ENCODE measurements around the gene CBX1. TPM values are rescaled to one million over a fixed set of nuclear protein-coding genes. Genes with fewer than 3 reads are reported as not detected.

Gene CBX1
- total and polyA plus RNA-seq, 2 of the 13 experiments (the other 11 are each of a cell fraction or from before 2014, with no cell fraction given), result 17.8 to 108 TPM

DNA sequence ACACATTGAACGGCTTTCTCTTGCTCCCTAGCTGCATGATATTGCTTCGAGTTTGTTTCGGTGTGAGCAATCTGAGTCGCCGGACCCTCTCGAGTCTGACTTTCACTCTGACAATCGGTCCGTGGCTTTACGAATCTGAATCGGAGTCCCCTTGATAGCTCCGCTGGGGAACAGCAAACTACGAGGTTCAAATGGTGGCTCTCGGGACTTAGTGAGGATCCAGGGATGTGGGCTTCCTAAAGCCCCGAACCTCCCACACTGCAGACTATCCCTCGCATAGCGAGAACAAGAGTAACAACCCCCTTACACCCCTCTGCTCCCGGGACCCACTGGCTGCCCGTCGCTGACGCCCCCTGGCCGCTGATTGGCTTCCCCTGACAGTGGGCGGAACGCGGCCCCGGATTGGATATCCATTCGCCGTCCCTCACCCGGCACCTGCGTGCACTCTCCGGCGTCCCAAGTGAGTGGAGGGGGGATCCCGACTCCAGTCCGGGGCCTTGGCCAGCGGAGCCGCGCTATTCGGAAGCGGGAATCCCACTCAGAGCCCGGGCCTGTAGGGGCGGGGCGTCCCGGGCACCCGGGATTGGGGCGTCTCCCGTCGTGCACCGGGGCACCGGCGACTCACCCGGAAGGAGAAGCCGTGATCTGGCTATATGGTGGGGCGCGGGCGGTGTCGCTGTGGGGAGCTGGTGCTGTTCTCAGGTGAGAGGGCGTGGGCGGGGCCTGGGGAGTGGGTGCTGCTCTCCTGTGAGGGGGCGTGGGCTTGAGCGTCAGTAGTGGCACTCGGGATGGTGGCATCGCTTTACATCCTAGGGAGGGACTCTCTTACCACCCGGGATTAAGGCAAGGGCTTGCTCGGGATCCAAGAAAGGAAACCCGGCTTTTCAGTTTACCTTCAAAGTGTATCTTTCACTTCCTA lies 6.1 kb upstream of the CBX1 start, which contains the start of gene SNX11 (continued):
- TF ChIP-seq POLR2A (IDR thresholded peaks at IDR 0.05; ENCODE audit: insufficient read depth in 1 of 2, low read depth in 2 of 2, low read length in 2 of 2) (peak; percentile 85 to 94), HNRNPH1 (optimal IDR thresholded peaks at IDR 0.05; ENCODE audit: low read depth, low read length) (no peak), CHCHD3 (CRISPR knock-in tag; IDR thresholded peaks at IDR 0.05) (peak; percentile 92), ZNF350 (CRISPR knock-in tag; IDR thresholded peaks at IDR 0.05; ENCODE audit: borderline replicate concordance, low read depth) (peak; percentile 92; the same call in 1 of the 2 replicates), FOSL1 (CRISPR knock-in tag; IDR thresholded peaks at IDR 0.05; ENCODE audit: borderline replicate concordance) (no peak), MTF1 (CRISPR knock-in tag; IDR thresholded peaks at IDR 0.05) (no peak), ZNF782 (CRISPR knock-in tag; IDR thresholded peaks at IDR 0.05; ENCODE audit: borderline replicate concordance) (no peak; the same call in 1 of the 2 replicates), ONECUT2 (CRISPR knock-in tag; IDR thresholded peaks at IDR 0.05) (no peak), KAT7 (CRISPR knock-in tag; IDR thresholded peaks at IDR 0.05; ENCODE audit: borderline replicate concordance) (peak; percentile 75; the same call in 1 of the 2 replicates), ZNF30 (CRISPR knock-in tag; IDR thresholded peaks at IDR 0.05) (no peak), TBX2 (CRISPR knock-in tag; IDR thresholded peaks at IDR 0.05; ENCODE audit: borderline replicate concordance) (peak; percentile 100), ZNF883 (CRISPR knock-in tag; IDR thresholded peaks at IDR 0.05; ENCODE audit: not compliant biosample characterization) (peak; percentile 49), MBNL3 (CRISPR knock-in tag; conservative IDR thresholded peaks at IDR 0.05) (no peak), ZNF337 (CRISPR knock-in tag; IDR thresholded peaks at IDR 0.05; ENCODE audit: borderline replicate concordance, low read depth) (no peak)
- TF ChIP-seq, protein P1, sequence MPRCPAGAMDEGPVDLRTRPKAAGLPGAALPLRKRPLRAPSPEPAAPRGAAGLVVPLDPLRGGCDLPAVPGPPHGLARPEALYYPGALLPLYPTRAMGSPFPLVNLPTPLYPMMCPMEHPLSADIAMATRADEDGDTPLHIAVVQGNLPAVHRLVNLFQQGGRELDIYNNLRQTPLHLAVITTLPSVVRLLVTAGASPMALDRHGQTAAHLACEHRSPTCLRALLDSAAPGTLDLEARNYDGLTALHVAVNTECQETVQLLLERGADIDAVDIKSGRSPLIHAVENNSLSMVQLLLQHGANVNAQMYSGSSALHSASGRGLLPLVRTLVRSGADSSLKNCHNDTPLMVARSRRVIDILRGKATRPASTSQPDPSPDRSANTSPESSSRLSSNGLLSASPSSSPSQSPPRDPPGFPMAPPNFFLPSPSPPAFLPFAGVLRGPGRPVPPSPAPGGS (CRISPR knock-in tag; IDR thresholded peaks at IDR 0.05), result no peak
- TF ChIP-seq, protein P2, sequence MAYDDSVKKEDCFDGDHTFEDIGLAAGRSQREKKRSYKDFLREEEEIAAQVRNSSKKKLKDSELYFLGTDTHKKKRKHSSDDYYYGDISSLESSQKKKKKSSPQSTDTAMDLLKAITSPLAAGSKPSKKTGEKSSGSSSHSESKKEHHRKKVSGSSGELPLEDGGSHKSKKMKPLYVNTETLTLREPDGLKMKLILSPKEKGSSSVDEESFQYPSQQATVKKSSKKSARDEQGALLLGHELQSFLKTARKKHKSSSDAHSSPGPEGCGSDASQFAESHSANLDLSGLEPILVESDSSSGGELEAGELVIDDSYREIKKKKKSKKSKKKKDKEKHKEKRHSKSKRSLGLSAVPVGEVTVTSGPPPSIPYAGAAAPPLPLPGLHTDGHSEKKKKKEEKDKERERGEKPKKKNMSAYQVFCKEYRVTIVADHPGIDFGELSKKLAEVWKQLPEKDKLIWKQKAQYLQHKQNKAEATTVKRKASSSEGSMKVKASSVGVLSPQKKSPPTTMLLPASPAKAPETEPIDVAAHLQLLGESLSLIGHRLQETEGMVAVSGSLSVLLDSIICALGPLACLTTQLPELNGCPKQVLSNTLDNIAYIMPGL (CRISPR knock-in tag; IDR thresholded peaks at IDR 0.05; ENCODE audit: borderline replicate concordance in 1 of 2, low read depth in 1 of 2), result peak; percentile 78 to 83; a peak in 2 of 4 replicates
- TF ChIP-seq, protein P3, sequence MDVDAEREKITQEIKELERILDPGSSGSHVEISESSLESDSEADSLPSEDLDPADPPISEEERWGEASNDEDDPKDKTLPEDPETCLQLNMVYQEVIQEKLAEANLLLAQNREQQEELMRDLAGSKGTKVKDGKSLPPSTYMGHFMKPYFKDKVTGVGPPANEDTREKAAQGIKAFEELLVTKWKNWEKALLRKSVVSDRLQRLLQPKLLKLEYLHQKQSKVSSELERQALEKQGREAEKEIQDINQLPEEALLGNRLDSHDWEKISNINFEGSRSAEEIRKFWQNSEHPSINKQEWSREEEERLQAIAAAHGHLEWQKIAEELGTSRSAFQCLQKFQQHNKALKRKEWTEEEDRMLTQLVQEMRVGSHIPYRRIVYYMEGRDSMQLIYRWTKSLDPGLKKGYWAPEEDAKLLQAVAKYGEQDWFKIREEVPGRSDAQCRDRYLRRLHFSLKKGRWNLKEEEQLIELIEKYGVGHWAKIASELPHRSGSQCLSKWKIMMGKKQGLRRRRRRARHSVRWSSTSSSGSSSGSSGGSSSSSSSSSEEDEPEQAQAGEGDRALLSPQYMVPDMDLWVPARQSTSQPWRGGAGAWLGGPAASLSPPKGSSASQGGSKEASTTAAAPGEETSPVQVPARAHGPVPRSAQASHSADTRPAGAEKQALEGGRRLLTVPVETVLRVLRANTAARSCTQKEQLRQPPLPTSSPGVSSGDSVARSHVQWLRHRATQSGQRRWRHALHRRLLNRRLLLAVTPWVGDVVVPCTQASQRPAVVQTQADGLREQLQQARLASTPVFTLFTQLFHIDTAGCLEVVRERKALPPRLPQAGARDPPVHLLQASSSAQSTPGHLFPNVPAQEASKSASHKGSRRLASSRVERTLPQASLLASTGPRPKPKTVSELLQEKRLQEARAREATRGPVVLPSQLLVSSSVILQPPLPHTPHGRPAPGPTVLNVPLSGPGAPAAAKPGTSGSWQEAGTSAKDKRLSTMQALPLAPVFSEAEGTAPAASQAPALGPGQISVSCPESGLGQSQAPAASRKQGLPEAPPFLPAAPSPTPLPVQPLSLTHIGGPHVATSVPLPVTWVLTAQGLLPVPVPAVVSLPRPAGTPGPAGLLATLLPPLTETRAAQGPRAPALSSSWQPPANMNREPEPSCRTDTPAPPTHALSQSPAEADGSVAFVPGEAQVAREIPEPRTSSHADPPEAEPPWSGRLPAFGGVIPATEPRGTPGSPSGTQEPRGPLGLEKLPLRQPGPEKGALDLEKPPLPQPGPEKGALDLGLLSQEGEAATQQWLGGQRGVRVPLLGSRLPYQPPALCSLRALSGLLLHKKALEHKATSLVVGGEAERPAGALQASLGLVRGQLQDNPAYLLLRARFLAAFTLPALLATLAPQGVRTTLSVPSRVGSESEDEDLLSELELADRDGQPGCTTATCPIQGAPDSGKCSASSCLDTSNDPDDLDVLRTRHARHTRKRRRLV (CRISPR knock-in tag; IDR thresholded peaks at IDR 0.05), result peak; percentile 91
